Vagina (tissue), 2 donors: Measurements from ENCODE around the gene SLC22A23.

Experiments
- CTCF ChIP-seq, 3 experiments: fragments of 450-650 bp in 2 of 3; fragments of 200-600 bp in 1 of 3; sonication (generic) in 1 of 3; IDR thresholded peaks; one replicate each; pipeline ENCODE4 v1.5.1; 2017 to 2019; ENCODE audit warnings: antibody characterized with exemption in 3 of 3, mild to moderate bottlenecking in 2 of 3, moderate library complexity in 2 of 3
- POLR2A ChIP-seq, 2 donors: fragments of 450-650 bp; IDR thresholded peaks; one replicate each; pipeline ENCODE4 v1.6.1; 2017; ENCODE audit warnings: antibody characterized with exemption in 2 of 2, mild to moderate bottlenecking in 2 of 2, moderate library complexity in 2 of 2

DNA sequence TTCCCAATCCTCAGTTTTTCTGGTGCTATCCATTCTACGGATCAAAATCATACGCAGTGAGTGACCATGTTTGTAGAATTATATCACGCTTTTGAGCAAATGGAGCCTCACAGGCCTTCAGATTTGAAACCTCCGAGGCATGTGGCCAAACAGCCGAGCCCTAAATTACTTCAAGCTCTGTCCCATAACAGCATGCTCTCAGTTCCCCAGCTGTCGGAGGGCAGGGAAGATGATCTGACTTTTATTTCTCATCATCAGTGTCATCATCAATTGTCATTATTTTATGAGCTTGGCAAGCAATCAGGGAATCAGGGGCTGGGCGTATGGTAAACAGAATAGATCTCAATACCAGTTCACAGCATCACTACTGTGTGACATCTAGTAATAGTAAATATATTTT, 124.9 kb downstream of the SLC22A23 start:
- TF ChIP-seq POLR2A (IDR thresholded peaks at IDR 0.05): no peak
- TF ChIP-seq CTCF (IDR thresholded peaks at IDR 0.05): no peak
